ENCODE results near the gene RRM2. TPM values are rescaled to one million over a fixed set of nuclear protein-coding genes. Genes with fewer than 3 reads are reported as not detected.

The RRM2 gene
- total and polyA plus RNA-seq, 2 experiments from 2014 or later = 108 to 119 TPM

- H3K9me3 Mint-ChIP-seq = no peaks in the 10 kb centered on the region
- no peak overlapping the region for H3K27ac Mint-ChIP-seq
- TF ChIP-seq ZNF331 (CRISPR knock-in tag; IDR thresholded peaks at IDR 0.05; ENCODE audit: low read depth) (no peak), CTCF (conservative IDR thresholded peaks at IDR 0.05; ENCODE audit: low read depth in 2 of 2) (peak in 1 of 2 experiments; percentile 58; a peak in 2 of 4 replicates)
- DNase-seq (ENCODE audit: low spot score) (peak; percentile 55), ATAC-seq (peak; percentile 68)
- no peaks in the 10 kb centered on the region for H3K36me3 ChIP-seq (ENCODE audit: insufficient read depth)
- no peaks in the 10 kb centered on the region for H3F3A ChIP-seq (replicated peaks; ENCODE audit: low read depth)
- no peak overlapping the region for H3K4me2 ChIP-seq
- H3K4me3 ChIP-seq = no peak overlapping the region
- H3K4me1 Mint-ChIP-seq = peaks cover 9% of the 10 kb centered on the region; the same call in 2 of the 3 replicates
- H3K9me2 ChIP-seq (ENCODE audit: insufficient read depth) = no peaks in the 10 kb centered on the region
- no peaks in the 10 kb centered on the region; the same call in 1 of the 2 replicates for H3K4me1 ChIP-seq (ENCODE audit: insufficient read depth)
- H3K27me3 Mint-ChIP-seq (ENCODE audit: insufficient read depth, low read depth, poor library complexity) = peaks cover 23% of the 10 kb centered on the region
- no peak overlapping the region for H3K27ac ChIP-seq (ENCODE audit: low read depth)
- no peaks in the 10 kb centered on the region for H4K20me1 ChIP-seq (replicated peaks; ENCODE audit: insufficient read depth)
- H3K4me3 Mint-ChIP-seq = no peak overlapping the region
- no peaks in the 10 kb centered on the region for H3K27me3 ChIP-seq (ENCODE audit: insufficient read depth)
- H3K36me3 Mint-ChIP-seq (ENCODE audit: low read depth) = peaks cover 4% of the 10 kb centered on the region; the same call in 2 of the 3 replicates
- no peak overlapping the region for H2AFZ ChIP-seq
- no peaks in the 10 kb centered on the region for H3K79me2 ChIP-seq (replicated peaks; ENCODE audit: insufficient read depth)
These were observed 40.3 kb downstream of the RRM2 start for GRCh38 chr2:10162586-10163497.

GRCh38 chr2:10163498-10164486 lies 41.3 kb downstream of the RRM2 start:
- DNase-seq (ENCODE audit: low spot score) (no peak), ATAC-seq (no peak)
- H3K4me3 Mint-ChIP-seq = no peak overlapping the region
- no peaks in the 10 kb centered on the region for H3K36me3 ChIP-seq (ENCODE audit: insufficient read depth)
- peaks cover 18% of the 10 kb centered on the region for H3K27me3 Mint-ChIP-seq (ENCODE audit: insufficient read depth, low read depth, poor library complexity)
- H3K27me3 ChIP-seq (ENCODE audit: insufficient read depth) = no peaks in the 10 kb centered on the region
- no peak overlapping the region for H3K27ac Mint-ChIP-seq
- H3K79me2 ChIP-seq (replicated peaks; ENCODE audit: insufficient read depth) = no peaks in the 10 kb centered on the region
- H2AFZ ChIP-seq = no peak overlapping the region
- H3K4me1 Mint-ChIP-seq = peaks cover 9% of the 10 kb centered on the region; the same call in 2 of the 3 replicates
- H3F3A ChIP-seq (replicated peaks; ENCODE audit: low read depth) = no peaks in the 10 kb centered on the region
- H3K4me3 ChIP-seq = no peak overlapping the region
- H3K9me2 ChIP-seq (ENCODE audit: insufficient read depth) = no peaks in the 10 kb centered on the region
- peaks cover 4% of the 10 kb centered on the region; the same call in 2 of the 3 replicates for H3K36me3 Mint-ChIP-seq (ENCODE audit: low read depth)
- H3K4me1 ChIP-seq (ENCODE audit: insufficient read depth) = no peaks in the 10 kb centered on the region; the same call in 1 of the 2 replicates
- H4K20me1 ChIP-seq (replicated peaks; ENCODE audit: insufficient read depth) = no peaks in the 10 kb centered on the region
- H3K9me3 Mint-ChIP-seq = no peaks in the 10 kb centered on the region
- no peak overlapping the region for H3K4me2 ChIP-seq
- H3K27ac ChIP-seq (ENCODE audit: low read depth) = no peak overlapping the region
- no peak for TF ChIP-seq ZNF331 (CRISPR knock-in tag; IDR thresholded peaks at IDR 0.05; ENCODE audit: low read depth)
- TF ChIP-seq POLR2AphosphoS5 (IDR thresholded peaks at IDR 0.05; ENCODE audit: low read depth) = no peak
- no peak for TF ChIP-seq EZH2phosphoT487 (IDR thresholded peaks at IDR 0.05; ENCODE audit: unreplicated experiment)
- no peak for TF ChIP-seq CTCF (conservative IDR thresholded peaks at IDR 0.05; ENCODE audit: low read depth in 2 of 2)
- no peak for TF ChIP-seq NANOG (IDR thresholded peaks at IDR 0.05; ENCODE audit: borderline replicate concordance)
- TF ChIP-seq ZNF114 (CRISPR knock-in tag; IDR thresholded peaks at IDR 0.05) = no peak
- TF ChIP-seq CREB1 (CRISPR knock-in tag; IDR thresholded peaks at IDR 0.05; ENCODE audit: low read depth) = no peak
- no peak for TF ChIP-seq STAT1 (IDR thresholded peaks at IDR 0.05; ENCODE audit: unreplicated experiment)
- no peak for TF ChIP-seq JUNB (IDR thresholded peaks at IDR 0.05; ENCODE audit: unreplicated experiment)
- TF ChIP-seq ETS1 (IDR thresholded peaks at IDR 0.05) = no peak
- no peak for TF ChIP-seq EZH2 (IDR thresholded peaks at IDR 0.05; ENCODE audit: low read depth, unreplicated experiment)
- no peak for TF ChIP-seq REST (IDR thresholded peaks at IDR 0.05; ENCODE audit: unreplicated experiment)
